Body of pancreas (tissue), 4 donors: ENCODE data around the gene ATE1.

ENCODE experiments used
- POLR2A ChIP-seq, 3 donors: fragments of 450-650 bp; IDR thresholded peaks; one replicate each; pipeline ENCODE4 v1.6.1; 2016; ENCODE audit warnings: antibody characterized with exemption in 3 of 3, mild to moderate bottlenecking in 2 of 3
- TF ChIP-seq, protein P1 (sequence below), 7 experiments: fragments of 450-650 bp in 4 of 7; fragments of 200-600 bp in 3 of 7; sonication (generic) in 3 of 7; IDR thresholded peaks; one replicate each; pipeline ENCODE4 v1.5.1; 2016 to 2019; ENCODE audit warnings: antibody characterized with exemption in 7 of 7

DNA sequence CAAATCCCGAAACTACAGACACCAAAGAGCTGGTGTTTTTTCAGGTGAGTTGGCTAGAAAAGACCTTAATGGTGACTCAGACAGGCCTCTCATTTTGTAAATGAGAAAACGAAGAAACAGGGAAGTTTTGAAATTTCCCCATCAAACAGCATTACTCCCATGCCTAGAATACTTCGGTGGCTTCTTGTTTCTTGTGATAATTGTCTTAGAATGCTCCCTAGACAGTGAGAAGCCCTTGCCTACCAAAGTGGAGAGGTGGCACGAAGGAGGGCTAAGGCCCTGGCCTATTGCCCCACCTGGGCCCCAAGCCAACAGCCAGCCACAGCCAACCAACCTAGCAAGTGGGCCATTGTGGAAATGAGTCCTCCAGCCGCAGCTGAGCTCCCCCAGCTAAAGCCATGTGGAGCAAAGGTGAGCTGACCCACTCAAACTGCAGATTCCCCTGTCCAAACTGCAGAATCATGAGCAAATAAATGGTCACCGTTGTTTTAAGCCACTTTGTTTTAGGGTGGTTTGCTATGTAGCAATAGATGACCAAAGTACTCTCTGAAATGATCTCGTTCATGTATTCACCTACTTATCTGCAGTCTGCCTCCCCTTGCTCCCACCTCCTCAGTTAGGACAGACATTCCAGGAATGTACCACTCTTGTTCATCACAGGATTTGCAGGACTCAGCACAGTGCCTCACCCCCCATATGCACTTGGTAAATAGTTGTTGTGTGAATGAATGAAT lies 231.9 kb downstream of the ATE1 start:
- TF ChIP-seq, protein P1, sequence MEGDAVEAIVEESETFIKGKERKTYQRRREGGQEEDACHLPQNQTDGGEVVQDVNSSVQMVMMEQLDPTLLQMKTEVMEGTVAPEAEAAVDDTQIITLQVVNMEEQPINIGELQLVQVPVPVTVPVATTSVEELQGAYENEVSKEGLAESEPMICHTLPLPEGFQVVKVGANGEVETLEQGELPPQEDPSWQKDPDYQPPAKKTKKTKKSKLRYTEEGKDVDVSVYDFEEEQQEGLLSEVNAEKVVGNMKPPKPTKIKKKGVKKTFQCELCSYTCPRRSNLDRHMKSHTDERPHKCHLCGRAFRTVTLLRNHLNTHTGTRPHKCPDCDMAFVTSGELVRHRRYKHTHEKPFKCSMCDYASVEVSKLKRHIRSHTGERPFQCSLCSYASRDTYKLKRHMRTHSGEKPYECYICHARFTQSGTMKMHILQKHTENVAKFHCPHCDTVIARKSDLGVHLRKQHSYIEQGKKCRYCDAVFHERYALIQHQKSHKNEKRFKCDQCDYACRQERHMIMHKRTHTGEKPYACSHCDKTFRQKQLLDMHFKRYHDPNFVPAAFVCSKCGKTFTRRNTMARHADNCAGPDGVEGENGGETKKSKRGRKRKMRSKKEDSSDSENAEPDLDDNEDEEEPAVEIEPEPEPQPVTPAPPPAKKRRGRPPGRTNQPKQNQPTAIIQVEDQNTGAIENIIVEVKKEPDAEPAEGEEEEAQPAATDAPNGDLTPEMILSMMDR (IDR thresholded peaks at IDR 0.05): no peak
- TF ChIP-seq POLR2A (IDR thresholded peaks at IDR 0.05): no peak
